GM12874 (cell line): Measurements from ENCODE around the gene PRXL2C.

Experiments used
- TF ChIP-seq, protein P1 (sequence below): IDR thresholded peaks from 2 replicates; pipeline ENCODE4 v1.5.1; 2011; ENCODE audit warnings: low read depth, mild to moderate bottlenecking, control low read depth, low read length, moderate library complexity; ENCODE audit not compliant: insufficient read depth

The PRXL2C gene

GRCh38 chr9:96599298-96599697, 55.8 kb downstream of the PRXL2C start:
- TF ChIP-seq, protein P1, sequence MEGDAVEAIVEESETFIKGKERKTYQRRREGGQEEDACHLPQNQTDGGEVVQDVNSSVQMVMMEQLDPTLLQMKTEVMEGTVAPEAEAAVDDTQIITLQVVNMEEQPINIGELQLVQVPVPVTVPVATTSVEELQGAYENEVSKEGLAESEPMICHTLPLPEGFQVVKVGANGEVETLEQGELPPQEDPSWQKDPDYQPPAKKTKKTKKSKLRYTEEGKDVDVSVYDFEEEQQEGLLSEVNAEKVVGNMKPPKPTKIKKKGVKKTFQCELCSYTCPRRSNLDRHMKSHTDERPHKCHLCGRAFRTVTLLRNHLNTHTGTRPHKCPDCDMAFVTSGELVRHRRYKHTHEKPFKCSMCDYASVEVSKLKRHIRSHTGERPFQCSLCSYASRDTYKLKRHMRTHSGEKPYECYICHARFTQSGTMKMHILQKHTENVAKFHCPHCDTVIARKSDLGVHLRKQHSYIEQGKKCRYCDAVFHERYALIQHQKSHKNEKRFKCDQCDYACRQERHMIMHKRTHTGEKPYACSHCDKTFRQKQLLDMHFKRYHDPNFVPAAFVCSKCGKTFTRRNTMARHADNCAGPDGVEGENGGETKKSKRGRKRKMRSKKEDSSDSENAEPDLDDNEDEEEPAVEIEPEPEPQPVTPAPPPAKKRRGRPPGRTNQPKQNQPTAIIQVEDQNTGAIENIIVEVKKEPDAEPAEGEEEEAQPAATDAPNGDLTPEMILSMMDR: no peak

- TF ChIP-seq, protein P1: no peak
Measured at GRCh38 chr9:96596601-96597111, 58.5 kb downstream of the PRXL2C start.
